ENCODE results near the gene MT1E.
"Not testable (repeated sequence)": the region's sequence is repeated elsewhere in the genome, so short reads cannot be mapped to it uniquely, and the experiment has no call there.

MT1E gene

GRCh38 chr16:56625140-56625942 lies at the start of gene MT1E:
TSS of gene MT1E (plus strand) at chr16:56625781. CDS start at chr16:56625852, 71 bp downstream.
- no peak for DNase-seq

GRCh38 chr16:56576585-56577299 lies 48.8 kb upstream of the MT1E start:
- peak; percentile 82 for DNase-seq

GRCh38 chr16:56577300-56577625 lies 48.3 kb upstream of the MT1E start:
- DNase-seq, result no peak

DNA sequence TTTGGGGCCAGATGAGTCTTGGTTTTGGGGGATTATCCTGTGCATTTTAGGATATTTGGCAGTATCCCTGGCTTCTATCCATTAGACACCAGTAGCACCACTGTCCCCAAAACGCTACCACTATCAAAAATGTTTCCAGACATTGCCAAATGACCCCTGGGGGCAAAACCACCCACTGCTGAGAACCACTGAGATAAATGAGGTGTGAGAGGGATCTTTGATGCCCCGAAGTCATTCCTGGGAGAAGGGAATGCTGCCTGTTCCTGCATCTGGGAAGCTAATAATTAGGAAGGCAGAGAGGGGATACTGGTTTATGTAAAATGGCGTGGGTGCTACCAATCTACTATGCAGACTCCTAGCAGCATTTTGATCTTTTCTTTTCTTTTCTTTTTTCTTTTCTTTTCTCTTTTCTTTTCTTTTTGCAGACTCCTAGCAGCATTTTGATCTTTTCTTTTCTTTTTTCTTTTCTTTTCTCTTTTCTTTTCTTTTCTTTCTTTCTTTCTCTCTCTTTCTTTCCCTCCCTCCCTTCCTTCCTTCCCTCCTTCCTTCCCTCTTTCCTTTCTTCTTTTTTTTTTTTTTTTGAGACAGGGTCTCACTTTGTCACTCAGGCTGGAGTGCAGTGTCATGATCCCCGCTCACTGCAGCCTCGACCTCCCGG lies 45.1 kb upstream of the MT1E start:
- DNase-seq, result no peak

DNA sequence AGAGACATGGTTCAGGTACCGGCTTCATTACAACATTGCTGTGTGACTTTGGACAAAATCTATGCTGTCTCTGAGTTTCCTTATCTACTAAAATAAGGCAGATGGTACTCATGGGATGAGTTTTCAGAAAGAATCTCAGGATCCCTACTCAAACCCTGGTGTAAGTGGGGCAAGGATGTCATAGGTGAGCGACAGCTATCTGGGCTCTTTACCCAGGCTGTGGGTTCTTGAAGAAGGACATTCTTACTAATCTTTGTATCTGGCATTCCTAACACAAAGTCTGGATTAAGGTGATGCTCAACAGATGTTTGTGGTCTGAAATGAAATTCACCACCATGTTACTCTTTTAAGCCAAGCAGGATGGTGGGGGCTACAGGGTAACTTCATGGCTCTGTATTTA lies 42.7 kb upstream of the MT1E start:
- DNase-seq, result not testable (repeated sequence)

GRCh38 chr16:56583351-56584168 lies 42.0 kb upstream of the MT1E start:
- no peak for DNase-seq

DNA sequence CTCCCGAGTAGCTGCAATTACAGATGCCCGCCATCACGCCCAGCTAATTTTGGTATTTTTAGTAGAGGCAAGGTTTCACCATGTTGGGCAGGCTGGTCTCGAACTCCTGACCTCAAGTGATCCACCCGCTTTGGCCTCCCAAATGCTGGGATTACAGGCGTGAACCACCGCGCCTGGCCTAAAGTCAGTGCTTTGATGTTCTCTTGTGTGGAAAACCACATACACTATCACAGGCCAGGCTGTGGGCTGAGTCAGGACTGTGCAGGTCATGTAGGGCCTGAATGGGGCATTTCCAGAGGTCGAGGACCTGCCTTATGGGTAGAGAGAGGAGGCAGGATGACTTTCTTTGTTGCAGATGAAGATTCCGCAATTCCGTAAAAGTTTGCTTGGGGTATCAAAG lies 41.3 kb upstream of the MT1E start:
- no peak for DNase-seq

DNA sequence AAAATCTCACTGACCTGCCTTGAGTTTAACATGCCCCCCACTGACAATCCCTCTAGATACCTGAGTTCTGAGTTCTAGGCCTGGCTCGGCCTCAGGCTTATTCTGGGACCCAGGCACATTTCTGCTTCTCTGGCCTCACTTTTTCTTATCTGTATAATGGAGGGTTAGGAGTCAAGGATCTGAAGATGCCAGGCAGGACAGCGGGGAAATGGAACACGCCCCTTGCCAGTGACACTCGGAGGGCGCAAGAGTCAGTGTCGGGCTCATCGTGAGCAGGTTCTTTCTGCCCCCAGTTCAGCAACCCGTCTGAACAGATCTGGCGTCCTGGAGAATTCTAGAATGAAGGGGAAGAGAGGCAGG lies 36.8 kb upstream of the MT1E start:
- DNase-seq, result no peak

DNA sequence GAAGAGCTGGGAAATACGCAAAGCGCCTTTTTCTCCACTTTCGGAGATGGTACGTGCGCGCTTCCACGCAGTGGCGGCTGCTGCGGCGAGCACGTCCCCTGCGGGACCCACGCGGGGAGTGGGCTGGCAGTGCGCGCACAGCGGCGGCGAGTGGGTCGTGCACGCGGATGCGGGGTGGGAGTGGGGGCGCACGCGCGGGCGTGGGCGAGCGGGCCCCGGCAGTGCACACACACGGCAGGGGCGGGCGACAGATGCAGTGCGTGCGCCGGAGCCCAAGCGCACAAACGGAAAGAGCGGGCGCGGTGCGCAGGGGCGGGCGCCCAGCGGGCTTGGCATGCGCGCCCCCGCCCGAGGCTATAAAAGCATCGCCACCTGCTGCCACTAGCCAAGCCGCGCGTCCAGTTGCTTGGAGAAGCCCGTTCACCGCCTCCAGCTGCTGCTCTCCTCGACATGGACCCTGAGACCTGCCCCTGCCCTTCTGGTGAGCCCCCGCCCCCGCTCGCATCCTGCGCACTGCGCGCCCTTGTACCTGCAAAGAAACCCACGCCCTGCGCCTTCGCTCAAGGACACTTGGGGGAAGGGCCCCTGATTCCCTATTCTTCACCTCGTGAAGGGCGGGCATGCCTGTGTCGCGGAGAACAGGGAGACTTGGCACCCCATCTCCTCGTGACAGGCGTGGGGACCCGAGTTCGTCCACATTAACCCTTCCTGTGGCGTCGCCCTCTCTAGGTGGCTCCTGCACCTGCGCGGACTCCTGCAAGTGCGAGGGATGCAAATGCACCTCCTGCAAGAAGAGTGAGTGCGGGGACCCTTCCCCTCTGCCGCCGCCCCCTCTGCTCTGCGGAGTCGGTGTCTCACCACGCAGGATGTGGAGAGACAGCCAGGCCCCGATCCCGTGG lies 36.2 kb upstream of the MT1E start, which contains the start of gene MT3:
TSS of gene MT3 (plus strand) at position 388 of the 899 bp plus-strand sequence. CDS start at position 451, 63 bp downstream.
- peak; percentile 35 for DNase-seq

DNA sequence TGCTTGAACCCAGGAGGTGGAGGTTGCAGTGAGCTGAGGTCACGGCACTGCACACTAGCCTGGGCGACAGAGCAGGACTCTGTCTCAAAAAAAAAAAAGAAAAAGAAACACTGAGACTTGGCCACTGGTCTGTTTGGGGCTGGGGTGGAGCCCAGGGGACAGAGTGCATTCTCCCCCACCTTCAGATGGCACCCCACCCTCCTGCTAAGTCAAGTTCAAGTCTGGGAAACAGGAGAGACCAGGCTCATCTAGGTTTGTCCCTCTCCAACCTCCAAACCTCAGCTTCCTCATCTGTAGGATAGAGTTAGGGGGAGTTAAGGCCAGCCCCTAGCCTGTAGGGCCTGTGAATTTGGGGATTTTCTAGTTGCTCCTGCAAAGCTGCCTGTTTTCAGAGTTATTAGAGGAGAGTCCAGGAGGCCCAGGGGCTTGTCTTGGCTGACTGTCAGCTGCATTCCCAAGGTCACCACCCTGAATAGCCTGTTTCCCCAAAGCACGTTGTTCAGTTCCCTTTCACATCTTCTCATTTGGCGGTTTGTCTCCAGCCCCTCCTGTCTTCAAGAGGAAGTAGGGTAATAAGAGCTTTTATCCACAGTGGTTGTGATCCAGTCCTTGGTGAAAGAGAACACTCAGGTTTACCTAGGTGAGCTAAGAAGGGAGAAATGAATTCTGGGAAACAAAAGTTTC lies 34.1 kb upstream of the MT1E start:
- no peak for DNase-seq

DNA sequence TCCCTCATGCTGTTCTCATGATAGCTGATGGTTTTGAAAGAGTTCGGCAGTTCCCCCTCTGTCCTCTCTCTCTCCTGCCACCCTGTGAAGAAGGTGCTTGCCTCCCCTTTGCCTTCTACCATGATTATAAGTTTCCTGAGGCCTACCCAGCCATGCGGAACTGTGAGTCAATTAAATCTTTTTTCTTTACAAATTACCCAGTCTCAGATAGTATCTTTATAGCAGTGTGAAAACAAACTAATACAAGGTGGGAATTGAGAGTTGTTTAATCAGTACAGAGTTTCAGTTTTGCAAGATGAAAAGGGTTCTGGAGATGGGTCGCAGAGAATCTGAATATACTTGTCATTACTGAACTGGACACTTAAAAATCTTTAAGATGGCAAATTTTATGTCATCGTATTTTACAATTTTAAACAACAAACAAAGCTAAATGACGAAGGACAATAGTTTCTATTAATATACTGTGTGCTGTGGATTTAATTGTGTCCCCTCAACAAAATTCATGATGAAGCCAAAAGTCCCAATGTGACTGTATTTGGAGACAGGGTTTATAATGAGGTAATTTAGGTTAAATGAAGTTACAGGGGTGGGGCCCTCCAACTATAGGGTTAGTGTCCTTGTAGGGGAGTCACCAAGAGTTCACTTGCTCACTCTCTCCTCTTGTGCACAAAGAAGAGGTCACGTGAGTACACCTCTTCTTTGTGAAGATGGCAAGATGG lies 31.8 kb upstream of the MT1E start:
- no peak for DNase-seq

- no peak for DNase-seq
Measured at GRCh38 chr16:56594292-56594619, 31.3 kb upstream of the MT1E start.

- no peak for DNase-seq
Measured at GRCh38 chr16:56600398-56600999, 25.1 kb upstream of the MT1E start.

DNA sequence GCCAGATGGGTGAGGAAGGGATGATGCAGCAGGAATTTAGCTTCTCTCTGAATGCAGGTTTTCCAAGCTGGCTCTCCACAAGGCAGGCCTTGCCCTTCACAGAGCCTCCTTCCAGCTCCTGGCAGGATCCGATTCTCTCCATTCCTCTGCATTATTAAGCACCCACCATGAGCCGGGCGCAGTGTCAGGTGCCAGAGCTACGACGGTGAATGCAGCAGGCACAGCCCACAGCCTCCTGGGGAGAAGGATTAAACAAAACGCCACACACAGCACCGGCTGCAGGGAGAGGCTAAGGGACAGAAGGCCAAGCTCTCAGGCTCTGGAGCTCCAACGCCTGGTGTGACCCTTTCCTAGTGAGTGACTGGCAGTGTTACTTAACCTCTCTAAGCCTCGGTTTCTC lies 24.3 kb upstream of the MT1E start:
- no peak for DNase-seq

DNA sequence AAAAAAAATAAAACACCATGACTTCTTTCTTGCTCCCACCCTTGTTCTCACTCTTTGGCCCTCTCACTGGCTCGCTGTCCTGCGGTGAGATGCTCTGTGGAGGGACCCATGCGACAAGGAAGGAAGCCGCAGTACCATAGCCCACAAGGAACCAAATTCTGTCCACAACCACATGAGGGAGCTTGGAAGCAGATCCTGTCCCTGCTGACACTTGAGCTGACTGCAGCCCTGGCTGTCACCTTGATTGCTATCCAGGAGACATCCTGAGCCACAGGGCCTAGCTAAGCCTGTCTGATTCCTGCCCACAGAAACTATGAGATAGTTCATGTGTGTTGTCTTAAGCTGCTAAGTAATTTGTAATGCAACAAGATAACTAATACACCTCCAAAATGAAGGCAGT lies 22.0 kb upstream of the MT1E start:
- DNase-seq, result no peak

DNA sequence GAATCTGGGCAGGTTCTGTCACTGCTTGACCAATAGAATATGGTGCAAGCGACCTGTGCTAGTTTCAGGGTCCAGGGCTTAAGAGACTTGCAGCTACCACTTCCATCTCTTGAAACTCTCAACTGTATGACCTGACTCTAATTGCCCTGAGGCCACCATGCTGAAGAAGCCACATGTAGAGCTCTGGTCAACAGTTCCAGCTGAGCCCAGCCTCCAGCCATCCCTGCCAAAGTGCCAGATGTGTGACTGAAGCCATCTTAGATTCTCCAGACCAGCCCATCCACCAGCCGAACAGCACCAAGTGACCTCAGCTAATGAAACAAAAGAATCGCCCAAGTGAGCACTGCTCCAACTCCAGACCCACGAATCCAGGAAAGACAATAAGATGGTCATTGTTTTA lies 20.6 kb upstream of the MT1E start:
- DNase-seq, result no peak

GRCh38 chr16:56605475-56605874 lies 20.1 kb upstream of the MT1E start:
- DNase-seq, result no peak

DNA sequence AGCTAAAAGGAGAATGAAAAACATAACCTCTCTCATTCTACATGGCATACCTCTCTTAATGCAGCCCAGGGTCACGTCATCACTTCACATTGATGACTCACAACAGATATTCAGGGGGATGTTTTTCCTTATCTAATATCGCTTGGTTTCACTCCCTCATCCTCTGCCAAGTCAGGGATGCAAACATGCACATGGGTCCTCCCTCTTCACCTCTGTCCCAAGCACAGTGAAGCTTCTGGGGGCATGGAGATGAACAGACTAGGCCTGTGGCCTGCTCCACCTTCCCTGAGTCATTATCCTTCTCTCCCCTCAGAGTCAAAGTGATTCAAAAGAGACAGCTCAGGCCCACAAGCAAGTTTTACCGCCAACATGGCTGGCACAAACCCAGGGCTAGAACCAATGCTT lies 19.5 kb upstream of the MT1E start:
- no peak for DNase-seq

- DNase-seq, result no peak
Measured at GRCh38 chr16:56606476-56607108, 19.0 kb upstream of the MT1E start.

GRCh38 chr16:56607109-56607618 lies 18.4 kb upstream of the MT1E start:
- DNase-seq, result no peak

Data from activated CD8-positive, alpha-beta memory T cell treated with anti-CD3 and anti-CD28 coated beads, Interleukin-2, amount 50 U/mL, for 4 hours (primary cell).